Measurements from ENCODE around the gene PRPH2.

PRPH2 gene

DNA sequence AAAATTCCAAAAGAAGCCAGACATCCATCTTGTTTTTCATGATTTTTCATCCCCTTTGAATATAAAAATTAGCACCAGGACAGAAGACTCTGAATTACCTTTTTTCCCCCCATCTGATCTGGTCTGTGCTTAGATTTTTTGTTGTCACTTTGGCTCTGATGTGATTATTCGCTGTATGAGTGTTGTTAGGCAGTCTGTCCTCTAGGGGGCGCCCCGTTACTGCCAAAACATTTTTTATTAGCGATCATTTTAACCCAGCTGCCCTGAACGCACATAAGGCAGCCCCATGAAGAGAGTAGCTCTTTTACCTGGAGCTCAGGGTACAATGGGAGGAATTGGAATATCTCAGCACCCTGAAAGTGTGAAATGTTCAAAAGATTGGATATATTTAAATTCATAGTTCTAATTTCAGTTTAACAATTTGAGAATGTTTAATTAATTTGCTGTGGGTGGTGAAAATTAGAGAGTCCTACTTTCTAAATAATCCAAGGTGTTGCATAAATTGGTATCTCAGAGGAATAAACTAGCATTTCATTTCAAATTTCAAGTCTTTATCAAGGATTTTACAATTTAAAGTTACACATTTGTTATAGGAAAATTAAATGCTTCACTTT lies 60.8 kb downstream of the PRPH2 start:
- no peak overlapping the region for H3K4me3 ChIP-seq (ENCODE audit: low read depth, low read length)
- TF ChIP-seq, protein P1, sequence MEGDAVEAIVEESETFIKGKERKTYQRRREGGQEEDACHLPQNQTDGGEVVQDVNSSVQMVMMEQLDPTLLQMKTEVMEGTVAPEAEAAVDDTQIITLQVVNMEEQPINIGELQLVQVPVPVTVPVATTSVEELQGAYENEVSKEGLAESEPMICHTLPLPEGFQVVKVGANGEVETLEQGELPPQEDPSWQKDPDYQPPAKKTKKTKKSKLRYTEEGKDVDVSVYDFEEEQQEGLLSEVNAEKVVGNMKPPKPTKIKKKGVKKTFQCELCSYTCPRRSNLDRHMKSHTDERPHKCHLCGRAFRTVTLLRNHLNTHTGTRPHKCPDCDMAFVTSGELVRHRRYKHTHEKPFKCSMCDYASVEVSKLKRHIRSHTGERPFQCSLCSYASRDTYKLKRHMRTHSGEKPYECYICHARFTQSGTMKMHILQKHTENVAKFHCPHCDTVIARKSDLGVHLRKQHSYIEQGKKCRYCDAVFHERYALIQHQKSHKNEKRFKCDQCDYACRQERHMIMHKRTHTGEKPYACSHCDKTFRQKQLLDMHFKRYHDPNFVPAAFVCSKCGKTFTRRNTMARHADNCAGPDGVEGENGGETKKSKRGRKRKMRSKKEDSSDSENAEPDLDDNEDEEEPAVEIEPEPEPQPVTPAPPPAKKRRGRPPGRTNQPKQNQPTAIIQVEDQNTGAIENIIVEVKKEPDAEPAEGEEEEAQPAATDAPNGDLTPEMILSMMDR (IDR thresholded peaks at IDR 0.05; ENCODE audit: insufficient read depth, low read length, missing control alignments): peak; percentile 70
- POLR2A ChIA-PET: no interaction called here
- CTCF ChIA-PET: interaction anchor here (0.6 to 8.2 kb wide), 46 partner anchors 9 to 238 kb away, joined by 3 to 143 read pairs (median 5); partner anchors contain the start of genes RPL7L1 and TBCC
- DNase-seq (ENCODE audit: low read depth, low spot score): peak; percentile 3

DNA sequence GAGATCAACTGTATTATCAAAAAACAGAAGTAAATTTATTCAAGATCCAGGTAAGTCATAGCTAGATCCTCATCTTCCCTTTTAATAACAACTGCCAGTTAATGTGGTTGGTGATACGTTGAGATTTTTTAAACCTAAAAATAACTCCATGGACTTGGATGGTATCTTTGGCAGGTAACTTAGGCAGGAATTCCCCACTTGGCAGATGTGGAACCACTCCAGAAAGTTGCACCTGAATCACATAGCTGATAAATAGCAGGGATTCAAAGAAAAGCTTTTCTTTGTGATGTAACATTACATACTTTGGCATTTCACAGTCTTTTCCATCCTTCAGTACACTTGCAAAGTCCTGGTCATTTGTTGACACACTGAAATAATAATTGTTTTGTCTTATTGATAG lies 62.6 kb downstream of the PRPH2 start:
- CTCF ChIA-PET: interaction anchor here (1.0 to 8.2 kb wide), 7 partner anchors 11 to 217 kb away, joined by 3 to 139 read pairs (median 4); partner anchors contain the start of gene RPL7L1
- POLR2A ChIA-PET: no interaction called here
- DNase-seq (ENCODE audit: low read depth, low spot score): no peak
- H3K4me3 ChIP-seq (ENCODE audit: low read depth, low read length): no peak overlapping the region
- TF ChIP-seq, protein P1 (IDR thresholded peaks at IDR 0.05; ENCODE audit: insufficient read depth, low read length, missing control alignments): no peak

DNA sequence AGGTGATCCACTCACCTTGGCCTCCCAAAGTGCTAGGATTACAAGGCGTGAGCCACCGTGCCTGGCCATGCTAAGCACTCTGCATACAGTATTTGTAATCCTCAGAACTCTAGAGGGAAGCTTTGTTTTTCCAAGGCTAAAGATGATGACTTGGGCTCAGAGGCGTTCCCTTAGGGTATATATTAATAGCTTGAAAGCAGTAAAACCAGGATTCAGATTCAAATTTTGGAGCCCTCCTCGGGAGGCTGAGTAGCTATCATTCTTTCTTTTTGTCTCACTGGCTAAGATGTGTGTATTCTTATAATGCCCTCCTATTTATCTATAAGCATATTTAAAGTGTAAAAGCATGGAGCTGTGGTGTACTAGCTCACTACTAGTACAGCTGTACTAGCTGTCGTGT lies 68.5 kb downstream of the PRPH2 start:
- ChIA-PET CTCF (interaction anchor here (0.7 to 1.6 kb wide), 5 partner anchors 10 to 245 kb away, joined by 3 to 6 read pairs (median 4); no protein-coding TSS in a partner anchor), POLR2A (no interaction called here)
- H3K4me3 ChIP-seq (ENCODE audit: low read depth, low read length): no peak overlapping the region
- TF ChIP-seq, protein P1 (IDR thresholded peaks at IDR 0.05; ENCODE audit: insufficient read depth, low read length, missing control alignments): no peak
- DNase-seq (ENCODE audit: low read depth, low spot score): no peak

DNA sequence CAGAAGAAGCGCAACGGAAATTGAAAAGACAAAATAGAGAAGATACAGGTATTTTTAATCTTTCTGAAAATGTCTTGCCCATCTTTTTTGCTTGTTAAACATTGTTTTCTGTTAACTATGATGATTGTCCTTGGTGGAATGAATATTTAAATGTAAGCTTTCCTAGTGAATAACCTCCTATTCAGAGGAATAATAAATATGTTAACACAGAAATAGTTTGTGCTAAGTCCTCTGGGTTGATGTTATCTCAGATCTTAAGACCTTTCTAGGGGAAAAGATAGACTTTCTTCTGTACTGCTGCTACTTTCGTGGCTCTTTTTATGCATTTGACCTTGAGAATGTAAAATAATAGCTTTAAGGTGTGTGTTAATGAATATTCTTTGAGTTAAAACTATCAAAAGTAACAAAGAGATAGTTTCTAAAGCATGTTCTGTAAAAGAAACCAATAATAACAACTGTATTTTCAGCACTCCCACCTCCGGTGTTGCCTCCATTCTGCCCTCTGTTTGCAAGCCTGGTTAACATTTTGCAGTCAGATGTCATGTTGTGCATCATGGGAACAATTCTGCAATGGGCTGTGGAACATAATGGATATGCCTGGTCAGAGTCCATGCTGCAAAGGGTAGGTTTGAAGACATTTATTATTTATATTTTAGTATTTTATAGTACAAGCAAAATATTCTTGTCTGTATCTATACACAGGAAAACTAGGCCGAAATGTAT lies 70.2 kb downstream of the PRPH2 start:
- no peak overlapping the region for H3K4me3 ChIP-seq (ENCODE audit: low read depth, low read length)
- ChIA-PET POLR2A (no interaction called here), CTCF (interaction anchor here (1.3 to 2.1 kb wide), 3 partner anchors 10 to 249 kb away, joined by 3 to 12 read pairs (median 3); no protein-coding TSS in a partner anchor)
- TF ChIP-seq, protein P1 (IDR thresholded peaks at IDR 0.05; ENCODE audit: insufficient read depth, low read length, missing control alignments): no peak
- DNase-seq (ENCODE audit: low read depth, low spot score): no peak

All from AG04449 (cell line).